ENCODE measurements around the gene ZFAND3. TPM values are rescaled to one million over a fixed set of nuclear protein-coding genes. Genes with fewer than 3 reads are reported as not detected.
"Not testable (repeated sequence)": the region's sequence is repeated elsewhere in the genome, so short reads cannot be mapped to it uniquely, and the experiment has no call there.

ZFAND3 gene
- total RNA-seq, 3 donors from 2014 or later = 34.1 to 53.0 (median 36.0) TPM

GRCh38 chr6:37889051-37889450, 69.5 kb downstream of the ZFAND3 start:
- Histone ChIP-seq H3K27ac (peak overlapping the region; percentile 63 to 77), H3K27me3 (no peaks in the 10 kb centered on the region), H3K9me3 (no peaks in the 10 kb centered on the region), H3K36me3 (no peaks in the 10 kb centered on the region), H3K4me1 (peaks cover 0 to 8% of the 10 kb centered on the region in 2 donors), H3K4me3 (no peak overlapping the region)
- TF ChIP-seq POLR2AphosphoS5 (IDR thresholded peaks at IDR 0.05) (no peak), POLR2A (IDR thresholded peaks at IDR 0.05) (no peak)
- TF ChIP-seq, protein P1, sequence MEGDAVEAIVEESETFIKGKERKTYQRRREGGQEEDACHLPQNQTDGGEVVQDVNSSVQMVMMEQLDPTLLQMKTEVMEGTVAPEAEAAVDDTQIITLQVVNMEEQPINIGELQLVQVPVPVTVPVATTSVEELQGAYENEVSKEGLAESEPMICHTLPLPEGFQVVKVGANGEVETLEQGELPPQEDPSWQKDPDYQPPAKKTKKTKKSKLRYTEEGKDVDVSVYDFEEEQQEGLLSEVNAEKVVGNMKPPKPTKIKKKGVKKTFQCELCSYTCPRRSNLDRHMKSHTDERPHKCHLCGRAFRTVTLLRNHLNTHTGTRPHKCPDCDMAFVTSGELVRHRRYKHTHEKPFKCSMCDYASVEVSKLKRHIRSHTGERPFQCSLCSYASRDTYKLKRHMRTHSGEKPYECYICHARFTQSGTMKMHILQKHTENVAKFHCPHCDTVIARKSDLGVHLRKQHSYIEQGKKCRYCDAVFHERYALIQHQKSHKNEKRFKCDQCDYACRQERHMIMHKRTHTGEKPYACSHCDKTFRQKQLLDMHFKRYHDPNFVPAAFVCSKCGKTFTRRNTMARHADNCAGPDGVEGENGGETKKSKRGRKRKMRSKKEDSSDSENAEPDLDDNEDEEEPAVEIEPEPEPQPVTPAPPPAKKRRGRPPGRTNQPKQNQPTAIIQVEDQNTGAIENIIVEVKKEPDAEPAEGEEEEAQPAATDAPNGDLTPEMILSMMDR (IDR thresholded peaks at IDR 0.05) = no peak
- no peak for DNase-seq (ENCODE audit: low spot score in 2 of 2)
- intact Hi-C loops (cut with DNase I; ENCODE audit: low total_unique reads) = no loop called here

GRCh38 chr6:37889486-37889885, 70.0 kb downstream of the ZFAND3 start:
- no peak for TF ChIP-seq POLR2A (IDR thresholded peaks at IDR 0.05)
- no peak for TF ChIP-seq POLR2AphosphoS5 (IDR thresholded peaks at IDR 0.05)
- TF ChIP-seq, protein P1 (IDR thresholded peaks at IDR 0.05) = no peak
- Histone ChIP-seq H3K36me3 (no peaks in the 10 kb centered on the region), H3K9me3 (no peaks in the 10 kb centered on the region), H3K27me3 (no peaks in the 10 kb centered on the region), H3K4me3 (no peak overlapping the region), H3K27ac (peak overlapping the region; percentile 63 to 77), H3K4me1 (peaks cover 0 to 8% of the 10 kb centered on the region in 2 donors)
- DNase-seq (ENCODE audit: low spot score in 2 of 2) = no peak
- intact Hi-C loops (cut with DNase I; ENCODE audit: low total_unique reads) = no loop called here

GRCh38 chr6:37891072-37891471, 71.5 kb downstream of the ZFAND3 start:
- H3K27ac ChIP-seq = peak overlapping the region in 1 of 2 donors; percentile 26
- H3K27me3 ChIP-seq = no peaks in the 10 kb centered on the region
- no peak for DNase-seq (ENCODE audit: low spot score in 2 of 2)
- no peak overlapping the region for H3K4me3 ChIP-seq
- H3K9me3 ChIP-seq = no peaks in the 10 kb centered on the region
- H3K4me1 ChIP-seq = peaks cover 0 to 8% of the 10 kb centered on the region in 2 donors
- H3K36me3 ChIP-seq = no peaks in the 10 kb centered on the region
- intact Hi-C loops (cut with DNase I; ENCODE audit: low total_unique reads) = no loop called here
- no peak for TF ChIP-seq POLR2AphosphoS5 (IDR thresholded peaks at IDR 0.05)
- TF ChIP-seq, protein P1 (IDR thresholded peaks at IDR 0.05) = no peak
- no peak for TF ChIP-seq POLR2A (IDR thresholded peaks at IDR 0.05)

- H3K9me3 ChIP-seq = no peaks in the 10 kb centered on the region
- intact Hi-C loops (cut with DNase I; ENCODE audit: low total_unique reads) = no loop called here
Observed at GRCh38 chr6:37893257-37893656, 73.7 kb downstream of the ZFAND3 start.

GRCh38 chr6:37893734-37894133, 74.2 kb downstream of the ZFAND3 start:
- not testable (repeated sequence) for DNase-seq (ENCODE audit: low spot score in 2 of 2); H3K9me3 ChIP-seq

More at GRCh38 chr6:37893257-37893656, 73.7 kb downstream of the ZFAND3 start:
- TF ChIP-seq POLR2AphosphoS5 (IDR thresholded peaks at IDR 0.05) (no peak), POLR2A (IDR thresholded peaks at IDR 0.05) (no peak)
- TF ChIP-seq, protein P1 (IDR thresholded peaks at IDR 0.05) = no peak
- H3K4me3 ChIP-seq = no peak overlapping the region
- peaks cover 0 to 11% of the 10 kb centered on the region in 2 donors for H3K4me1 ChIP-seq
- no peaks in the 10 kb centered on the region for H3K36me3 ChIP-seq
- H3K27ac ChIP-seq = no peak overlapping the region
- no peaks in the 10 kb centered on the region for H3K27me3 ChIP-seq
- no peak for DNase-seq (ENCODE audit: low spot score in 2 of 2)

GRCh38 chr6:37894585-37894984, 75.1 kb downstream of the ZFAND3 start:
- intact Hi-C loops (cut with DNase I; ENCODE audit: low total_unique reads) = no loop called here
- no peak for TF ChIP-seq POLR2A (IDR thresholded peaks at IDR 0.05)
- TF ChIP-seq, protein P1 (IDR thresholded peaks at IDR 0.05) = no peak
- TF ChIP-seq POLR2AphosphoS5 (IDR thresholded peaks at IDR 0.05) = no peak
- H3K27ac ChIP-seq = no peak overlapping the region
- H3K4me3 ChIP-seq = no peak overlapping the region
- H3K4me1 ChIP-seq = peaks cover 0 to 3% of the 10 kb centered on the region in 2 donors
- DNase-seq (ENCODE audit: low spot score in 2 of 2) = no peak
- no peaks in the 10 kb centered on the region for H3K9me3 ChIP-seq
- H3K36me3 ChIP-seq = no peaks in the 10 kb centered on the region
- H3K27me3 ChIP-seq = no peaks in the 10 kb centered on the region

More at GRCh38 chr6:37893734-37894133, 74.2 kb downstream of the ZFAND3 start:
- intact Hi-C loops (cut with DNase I; ENCODE audit: low total_unique reads); H3K27me3 ChIP-seq; H3K27ac ChIP-seq; H3K4me3 ChIP-seq; H3K4me1 ChIP-seq; H3K36me3 ChIP-seq: not testable (repeated sequence)
